ENCODE data around the gene CREB5.

DNA sequence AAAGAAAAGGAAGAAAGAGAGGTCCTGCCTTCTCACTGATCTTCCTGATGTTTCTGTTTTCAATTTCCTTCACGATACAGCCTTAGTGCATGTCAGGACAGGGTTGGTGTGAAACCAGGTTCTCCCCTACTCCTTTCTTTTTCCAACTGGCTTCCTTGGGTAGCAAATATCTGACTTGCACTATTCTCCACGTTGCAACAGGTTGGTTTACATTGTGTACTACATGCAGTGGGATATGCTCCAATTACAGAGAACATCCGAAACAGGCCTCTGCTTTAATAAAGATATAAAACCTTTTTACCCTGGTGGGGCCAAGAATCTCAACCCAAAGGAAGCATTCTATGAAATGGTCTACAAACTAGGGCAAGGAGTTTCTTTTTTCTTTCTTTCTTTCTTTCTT lies 16.9 kb upstream of the CREB5 start:
- no peak for TF ChIP-seq POLR2AphosphoS5 (IDR thresholded peaks at IDR 0.05; ENCODE audit: low read depth, low read length)
- no peak for TF ChIP-seq REST (IDR thresholded peaks at IDR 0.05; ENCODE audit: insufficient read depth in 1 of 2, low read depth in 2 of 2, low read length in 2 of 2)
